Neural cell (in vitro differentiated cells): ENCODE data around the gene GNAI2. TPM values are rescaled to one million over a fixed set of nuclear protein-coding genes. Genes with fewer than 3 reads are reported as not detected.

Experiments
- H2AFZ ChIP-seq: fragments of 200-600, 300-800 bp; sonication (generic), shearing (Covaris generic); 2 replicates; pipeline ENCODE4 v1.6.0; 2014; ENCODE audit warnings: low read depth, mild to moderate bottlenecking, antibody characterized with exemption, low read length, moderate library complexity
- H3F3A ChIP-seq: fragments of 200-600 bp; shearing (Covaris generic); 2 replicates; pipeline ENCODE4 v1.6.1; 2016; ENCODE audit warnings: mild to moderate bottlenecking, moderate library complexity, mixed read lengths, antibody characterized with exemption, low read length; ENCODE audit not compliant: insufficient read depth, poor library complexity, severe bottlenecking
- H3K27ac ChIP-seq: fragments of 200-600, 300-800 bp; sonication (generic), shearing (Covaris generic); 2 replicates; pipeline ENCODE4 v1.5.1; 2014; ENCODE audit warnings: mild to moderate bottlenecking, low read length, moderate library complexity
- H3K27me3 ChIP-seq: fragments of 300-800, 200-600 bp; sonication (generic), shearing (Covaris generic); 2 replicates; pipeline ENCODE4 v1.6.0; 2014; ENCODE audit warnings: mild to moderate bottlenecking, low read depth, low read length, moderate library complexity; ENCODE audit not compliant: insufficient read depth
- H3K36me3 ChIP-seq: fragments of 300-800, 200-600 bp; sonication (generic), shearing (Covaris generic); 2 replicates; pipeline ENCODE4 v1.5.1; 2014; ENCODE audit warnings: mild to moderate bottlenecking, antibody characterized with exemption, low read length, moderate library complexity; ENCODE audit not compliant: insufficient read depth
- H3K4me2 ChIP-seq: fragments of 300-800, 200-600 bp; sonication (generic), shearing (Covaris generic); 2 replicates; pipeline ENCODE4 v1.6.0; 2014; ENCODE audit warnings: mild to moderate bottlenecking, low read length
- H3K4me3 ChIP-seq: fragments of 300-800, 200-600 bp; sonication (generic), shearing (Covaris generic); 2 replicates; pipeline ENCODE4 v1.5.1; 2014; ENCODE audit warnings: mild to moderate bottlenecking, low read length, moderate library complexity
- H3K79me2 ChIP-seq: fragments of 200-600 bp; shearing (Covaris generic); replicated peaks from 2 replicates; pipeline ENCODE4 v1.6.0; 2014; ENCODE audit warnings: mild to moderate bottlenecking, low read length, moderate library complexity; ENCODE audit not compliant: insufficient read depth
- H3K9ac ChIP-seq: fragments of 300-800, 200-600 bp; sonication (generic), shearing (Covaris generic); 2 replicates; pipeline ENCODE4 v1.6.1; 2016; ENCODE audit warnings: mild to moderate bottlenecking, low read length, mixed read lengths
- H3K9me2 ChIP-seq: fragments of 200-600 bp; shearing (Covaris generic); 2 replicates; pipeline ENCODE4 v1.6.1; 2016; ENCODE audit warnings: mild to moderate bottlenecking, low read length, mixed read lengths; ENCODE audit not compliant: insufficient read depth
- H3K9me3 ChIP-seq: fragments of 200-600, 300-800 bp; sonication (generic), shearing (Covaris generic); 2 replicates; pipeline ENCODE4 v1.6.1; 2016; ENCODE audit warnings: mild to moderate bottlenecking, mixed run types, low read length, moderate library complexity, mixed read lengths
- H4K20me1 ChIP-seq: fragments of 200-600 bp; shearing (Covaris generic); 2 replicates; pipeline ENCODE4 v1.6.1; 2016; ENCODE audit warnings: mild to moderate bottlenecking, mixed run types; ENCODE audit not compliant: insufficient read depth
- EP300 ChIP-seq: fragments of 450-650 bp; conservative IDR thresholded peaks from 2 replicates; pipeline ENCODE4 v1.6.1; 2014; ENCODE audit warnings: antibody characterized with exemption, mild to moderate bottlenecking, moderate library complexity; ENCODE audit not compliant: poor library complexity, severe bottlenecking
- EZH2 ChIP-seq: fragments of 200-600, 300-800 bp; shearing (Covaris generic), sonication (generic); IDR thresholded peaks from 2 replicates; pipeline ENCODE4 v1.6.1; 2014; ENCODE audit warnings: antibody characterized with exemption, low read length, borderline replicate concordance, mild to moderate bottlenecking; ENCODE audit not compliant: insufficient read depth, poor library complexity, severe bottlenecking
- MXI1 ChIP-seq: fragments of 450-650 bp; conservative IDR thresholded peaks from 2 replicates; pipeline ENCODE4 v1.6.1; 2014; ENCODE audit warnings: antibody characterized with exemption, mild to moderate bottlenecking; ENCODE audit not compliant: poor library complexity, severe bottlenecking
- POLR2AphosphoS5 ChIP-seq: IDR thresholded peaks from 2 replicates; pipeline ENCODE4 v1.6.1; 2012
- RAD21 ChIP-seq: fragments of 450-650 bp; conservative IDR thresholded peaks from 2 replicates; pipeline ENCODE4 v1.6.1; 2014; ENCODE audit warnings: antibody characterized with exemption, mild to moderate bottlenecking, moderate library complexity
- SMC3 ChIP-seq: fragments of 450-650 bp; conservative IDR thresholded peaks from 2 replicates; pipeline ENCODE4 v1.6.1; 2014; ENCODE audit warnings: antibody characterized with exemption, mild to moderate bottlenecking, moderate library complexity; ENCODE audit not compliant: poor library complexity
- TAF1 ChIP-seq: IDR thresholded peaks from 2 replicates; pipeline ENCODE4 v1.6.1; 2012; ENCODE audit warnings: low read depth
- polyA plus RNA-seq: library from polyadenylated mRNA; depleted of rRNA; stranded (reverse); fragments of >200 nt; gene quantifications from 2 replicates; pipeline ENCODE4 v1.2.3, GENCODE V29; 2014
- TF ChIP-seq, protein P1 (sequence below): IDR thresholded peaks from 2 replicates; pipeline ENCODE4 v1.6.1; 2012; ENCODE audit warnings: borderline replicate concordance
- TF ChIP-seq, protein P2 (sequence below): fragments of 450-650 bp; IDR thresholded peaks from 2 replicates; pipeline ENCODE4 v1.5.1; 2014; ENCODE audit warnings: antibody characterized with exemption, mild to moderate bottlenecking, moderate library complexity; ENCODE audit not compliant: poor library complexity, severe bottlenecking

The GNAI2 gene
- polyA plus RNA-seq, 1 donor from 2014 or later: 101 TPM

DNA sequence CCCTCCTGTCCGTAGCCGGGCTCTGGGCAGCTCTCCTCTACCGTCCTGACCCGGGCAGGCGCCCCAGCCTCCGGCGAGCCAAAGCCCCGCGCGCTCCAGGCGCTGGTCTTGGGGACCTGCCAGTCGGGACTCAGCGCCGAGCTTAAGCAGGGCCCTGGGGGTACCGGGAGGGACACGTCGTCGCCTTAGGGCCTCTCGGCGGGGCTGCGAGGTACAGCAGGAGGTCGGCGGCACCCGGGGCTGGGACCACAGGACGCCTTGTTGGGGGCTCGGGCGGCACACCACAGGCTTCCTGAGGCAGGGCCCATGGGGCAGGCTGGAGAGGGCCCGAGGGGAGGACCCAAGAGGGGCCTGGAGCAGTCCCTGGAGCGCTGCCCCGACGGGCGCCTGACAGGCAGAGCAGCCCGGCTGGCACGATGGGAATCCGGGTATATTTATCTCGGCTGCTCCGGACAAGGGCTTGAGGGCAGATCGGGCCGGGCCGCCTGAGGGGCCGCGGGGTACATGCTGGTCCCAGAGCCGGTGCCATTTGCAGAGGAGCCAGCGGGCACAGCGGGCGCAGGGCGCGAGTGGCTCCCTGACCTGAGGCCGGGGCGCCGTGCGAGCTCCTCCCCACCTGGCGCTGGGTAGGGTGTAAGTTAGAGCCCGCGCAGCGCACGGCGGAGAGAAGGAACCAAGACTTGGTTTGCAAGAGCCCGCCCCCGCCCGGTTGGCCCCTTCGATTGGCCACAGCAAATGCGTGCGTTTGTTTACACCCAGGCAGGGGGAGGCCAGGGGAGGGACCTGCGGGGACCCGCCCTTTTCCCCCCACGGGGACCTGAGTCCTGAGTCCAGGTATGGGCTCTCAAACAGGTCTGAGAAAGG is 30.4 kb upstream of the GNAI2 start:
- H3K27ac ChIP-seq: no peak overlapping the region
- H3K9me3 ChIP-seq: no peaks in the 10 kb centered on the region
- TF ChIP-seq, protein P1, sequence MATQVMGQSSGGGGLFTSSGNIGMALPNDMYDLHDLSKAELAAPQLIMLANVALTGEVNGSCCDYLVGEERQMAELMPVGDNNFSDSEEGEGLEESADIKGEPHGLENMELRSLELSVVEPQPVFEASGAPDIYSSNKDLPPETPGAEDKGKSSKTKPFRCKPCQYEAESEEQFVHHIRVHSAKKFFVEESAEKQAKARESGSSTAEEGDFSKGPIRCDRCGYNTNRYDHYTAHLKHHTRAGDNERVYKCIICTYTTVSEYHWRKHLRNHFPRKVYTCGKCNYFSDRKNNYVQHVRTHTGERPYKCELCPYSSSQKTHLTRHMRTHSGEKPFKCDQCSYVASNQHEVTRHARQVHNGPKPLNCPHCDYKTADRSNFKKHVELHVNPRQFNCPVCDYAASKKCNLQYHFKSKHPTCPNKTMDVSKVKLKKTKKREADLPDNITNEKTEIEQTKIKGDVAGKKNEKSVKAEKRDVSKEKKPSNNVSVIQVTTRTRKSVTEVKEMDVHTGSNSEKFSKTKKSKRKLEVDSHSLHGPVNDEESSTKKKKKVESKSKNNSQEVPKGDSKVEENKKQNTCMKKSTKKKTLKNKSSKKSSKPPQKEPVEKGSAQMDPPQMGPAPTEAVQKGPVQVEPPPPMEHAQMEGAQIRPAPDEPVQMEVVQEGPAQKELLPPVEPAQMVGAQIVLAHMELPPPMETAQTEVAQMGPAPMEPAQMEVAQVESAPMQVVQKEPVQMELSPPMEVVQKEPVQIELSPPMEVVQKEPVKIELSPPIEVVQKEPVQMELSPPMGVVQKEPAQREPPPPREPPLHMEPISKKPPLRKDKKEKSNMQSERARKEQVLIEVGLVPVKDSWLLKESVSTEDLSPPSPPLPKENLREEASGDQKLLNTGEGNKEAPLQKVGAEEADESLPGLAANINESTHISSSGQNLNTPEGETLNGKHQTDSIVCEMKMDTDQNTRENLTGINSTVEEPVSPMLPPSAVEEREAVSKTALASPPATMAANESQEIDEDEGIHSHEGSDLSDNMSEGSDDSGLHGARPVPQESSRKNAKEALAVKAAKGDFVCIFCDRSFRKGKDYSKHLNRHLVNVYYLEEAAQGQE: no peak
- TF ChIP-seq RAD21 (no peak), EP300 (no peak), EZH2 (no peak), POLR2AphosphoS5 (no peak), TAF1 (no peak), SMC3 (no peak), MXI1 (no peak)
- TF ChIP-seq, protein P2, sequence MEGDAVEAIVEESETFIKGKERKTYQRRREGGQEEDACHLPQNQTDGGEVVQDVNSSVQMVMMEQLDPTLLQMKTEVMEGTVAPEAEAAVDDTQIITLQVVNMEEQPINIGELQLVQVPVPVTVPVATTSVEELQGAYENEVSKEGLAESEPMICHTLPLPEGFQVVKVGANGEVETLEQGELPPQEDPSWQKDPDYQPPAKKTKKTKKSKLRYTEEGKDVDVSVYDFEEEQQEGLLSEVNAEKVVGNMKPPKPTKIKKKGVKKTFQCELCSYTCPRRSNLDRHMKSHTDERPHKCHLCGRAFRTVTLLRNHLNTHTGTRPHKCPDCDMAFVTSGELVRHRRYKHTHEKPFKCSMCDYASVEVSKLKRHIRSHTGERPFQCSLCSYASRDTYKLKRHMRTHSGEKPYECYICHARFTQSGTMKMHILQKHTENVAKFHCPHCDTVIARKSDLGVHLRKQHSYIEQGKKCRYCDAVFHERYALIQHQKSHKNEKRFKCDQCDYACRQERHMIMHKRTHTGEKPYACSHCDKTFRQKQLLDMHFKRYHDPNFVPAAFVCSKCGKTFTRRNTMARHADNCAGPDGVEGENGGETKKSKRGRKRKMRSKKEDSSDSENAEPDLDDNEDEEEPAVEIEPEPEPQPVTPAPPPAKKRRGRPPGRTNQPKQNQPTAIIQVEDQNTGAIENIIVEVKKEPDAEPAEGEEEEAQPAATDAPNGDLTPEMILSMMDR: no peak
- H3K9me2 ChIP-seq: no peaks in the 10 kb centered on the region
- H3K36me3 ChIP-seq: no peaks in the 10 kb centered on the region
- H3K9ac ChIP-seq: peak overlapping the region; percentile 56
- peak overlapping the region; percentile 68 for H3K4me2 ChIP-seq
- H2AFZ ChIP-seq: no peak overlapping the region
- no peaks in the 10 kb centered on the region for H4K20me1 ChIP-seq
- peak overlapping the region; percentile 72 for H3K4me3 ChIP-seq
- H3F3A ChIP-seq: no peaks in the 10 kb centered on the region
- H3K27me3 ChIP-seq: peaks cover 20% of the 10 kb centered on the region
- H3K79me2 ChIP-seq: no peaks in the 10 kb centered on the region

DNA sequence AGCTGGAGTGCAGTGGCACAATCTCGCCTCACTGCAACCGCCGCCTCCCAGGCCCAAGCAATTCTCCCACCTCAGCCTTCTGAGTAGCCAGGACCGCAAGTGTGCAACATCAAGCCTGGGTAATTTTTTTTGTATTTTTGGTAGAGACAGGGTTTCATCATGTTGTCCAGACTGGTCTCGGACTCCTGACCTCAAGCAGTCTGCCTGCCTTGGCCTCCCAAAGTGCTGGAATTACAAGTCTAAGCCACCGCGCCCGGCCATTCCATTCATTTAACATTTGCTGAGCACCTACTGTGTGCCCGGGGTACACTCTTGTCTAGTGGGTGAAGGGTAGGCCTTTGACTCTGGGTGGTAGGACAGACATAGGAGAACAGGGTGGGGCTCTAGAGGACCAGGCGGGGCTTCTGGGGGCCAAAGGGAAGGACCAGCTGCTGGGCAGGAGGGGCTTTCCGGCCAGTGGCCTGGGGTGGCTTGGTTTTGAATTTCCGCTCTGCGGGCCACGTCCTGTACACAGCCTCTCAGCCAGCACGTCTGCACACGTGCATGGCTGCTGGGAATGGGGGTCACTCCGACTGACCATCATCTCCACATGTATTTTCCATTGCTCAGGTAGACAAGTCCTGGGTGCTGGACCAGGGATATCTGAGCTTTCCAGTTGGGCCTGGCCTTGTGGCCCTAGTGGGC is 28.5 kb upstream of the GNAI2 start:
- H4K20me1 ChIP-seq: no peaks in the 10 kb centered on the region
- no peaks in the 10 kb centered on the region for H3K36me3 ChIP-seq
- peaks cover 20% of the 10 kb centered on the region for H3K27me3 ChIP-seq
- H2AFZ ChIP-seq: no peak overlapping the region
- no peak overlapping the region for H3K4me3 ChIP-seq
- H3K9me3 ChIP-seq: no peaks in the 10 kb centered on the region
- no peak overlapping the region for H3K4me2 ChIP-seq
- no peak overlapping the region for H3K27ac ChIP-seq
- H3K79me2 ChIP-seq: no peaks in the 10 kb centered on the region
- no peak for TF ChIP-seq EP300
- no peak for TF ChIP-seq SMC3
- TF ChIP-seq, protein P2: no peak
- no peaks in the 10 kb centered on the region for H3K9me2 ChIP-seq
- H3K9ac ChIP-seq: no peak overlapping the region
- H3F3A ChIP-seq: no peaks in the 10 kb centered on the region
